Large intestine (tissue), 3 donors: ENCODE data around the gene ETS1. TPM values are rescaled to one million over a fixed set of nuclear protein-coding genes. Genes with fewer than 3 reads are reported as not detected.

ENCODE experiments used
- DNase-seq, 2 donors: peaks; one replicate each; pipeline versions ENCODE4 v3.0.0 to v3.0.0-alpha.2; 2013
- H3K27ac ChIP-seq: one replicate; pipeline ENCODE4 v1.5.1; 2013; ENCODE audit warnings: low read length
- H3K27me3 ChIP-seq: 2 replicates; pipeline ENCODE4 v1.6.1; 2013; ENCODE audit warnings: low read length; ENCODE audit not compliant: control insufficient read depth, insufficient read depth
- H3K36me3 ChIP-seq: 2 replicates; pipeline ENCODE4 v1.6.1; 2013; ENCODE audit warnings: low read length; ENCODE audit not compliant: control insufficient read depth, insufficient read depth
- H3K4me1 ChIP-seq: one replicate; pipeline ENCODE4 v1.6.1; 2013; ENCODE audit warnings: low read length; ENCODE audit not compliant: control insufficient read depth, insufficient read depth
- H3K4me3 ChIP-seq: one replicate; pipeline ENCODE4 v1.5.1; 2013; ENCODE audit warnings: low read length
- H3K9me3 ChIP-seq: one replicate; pipeline ENCODE4 v1.6.1; 2013; ENCODE audit warnings: mild to moderate bottlenecking, low read depth, low read length, moderate library complexity; ENCODE audit not compliant: control insufficient read depth
- WGBS: methylation state at CpG from one replicate; pipeline ENCODE4 v1.1.5; 2013; ENCODE audit warnings: low lambda C conversion rate; ENCODE audit not compliant: insufficient coverage; 5-methylcytosine and 5-hydroxymethylcytosine counted together
- polyA plus RNA-seq: library from polyadenylated mRNA; unstranded; fragments of 120-200 nt; gene quantifications from one replicate; pipeline ENCODE4 v1.2.1, GENCODE V29; 2013

Gene ETS1
- polyA plus RNA-seq, 1 donor, result 40.8 TPM

DNA sequence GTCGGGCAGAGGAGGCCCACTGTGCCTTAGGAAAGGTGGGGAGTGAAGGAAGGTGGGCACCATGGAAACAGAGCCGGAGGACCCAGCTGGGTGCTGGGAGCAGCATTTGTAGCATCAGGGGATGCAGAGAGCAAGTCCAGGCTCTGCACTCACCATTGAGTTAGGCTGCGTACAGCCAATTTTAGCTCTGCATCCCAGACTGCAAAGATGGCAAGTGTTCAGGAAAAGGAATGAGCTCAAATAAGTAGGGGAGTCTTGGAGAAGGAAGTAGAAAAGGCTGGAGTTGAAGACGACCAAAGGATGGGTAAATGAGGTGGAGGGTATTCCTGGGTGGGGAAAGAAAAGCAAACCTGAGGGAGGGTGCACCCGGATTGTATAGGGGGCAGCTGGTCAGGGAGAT, 31.6 kb upstream of the ETS1 start:
- WGBS, result 50% methylated on average over 1 of the region's 5 CpGs
- Histone ChIP-seq H3K4me1 (peaks cover 2% of the 10 kb centered on the region), H3K27me3 (peaks cover 50% of the 10 kb centered on the region), H3K36me3 (no peaks in the 10 kb centered on the region), H3K27ac (no peak overlapping the region), H3K4me3 (no peak overlapping the region), H3K9me3 (no peaks in the 10 kb centered on the region)
- no peak for DNase-seq

DNA sequence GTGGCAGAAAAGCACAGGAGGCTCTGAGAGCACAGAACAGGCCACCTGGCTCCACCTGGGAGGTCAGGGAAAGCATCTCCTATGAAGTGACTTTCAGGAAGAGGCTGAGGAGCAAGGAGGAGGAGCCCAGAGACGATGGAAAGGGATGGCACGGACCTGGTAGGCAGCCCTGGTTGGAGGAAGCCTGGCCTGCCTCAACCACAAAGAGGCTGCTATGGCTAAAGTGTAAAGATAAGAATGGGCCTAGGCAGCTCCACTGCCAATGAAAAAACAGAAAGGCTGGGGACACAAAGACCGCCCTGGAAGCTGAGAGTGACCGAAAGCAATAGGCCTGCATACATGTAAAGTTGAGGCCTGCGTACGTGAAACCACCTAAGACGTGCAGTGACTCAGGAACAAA, 31.2 kb upstream of the ETS1 start:
- Histone ChIP-seq H3K4me1 (peaks cover 2% of the 10 kb centered on the region), H3K27me3 (peaks cover 50% of the 10 kb centered on the region), H3K9me3 (no peaks in the 10 kb centered on the region), H3K27ac (no peak overlapping the region), H3K36me3 (no peaks in the 10 kb centered on the region), H3K4me3 (no peak overlapping the region)
- no peak for DNase-seq
- WGBS, result 100% methylated on average over 1 of the region's 7 CpGs

GRCh38 chr11:128616161-128616560, 28.8 kb upstream of the ETS1 start:
- no CpG with 5 or more reads among the region's 7 CpGs for WGBS
- H3K36me3 ChIP-seq, result no peaks in the 10 kb centered on the region

GRCh38 chr11:128615612-128616011, 28.3 kb upstream of the ETS1 start:
- peaks cover 6% of the 10 kb centered on the region for H3K4me1 ChIP-seq
- no CpG with 5 or more reads among the region's 7 CpGs for WGBS
- no peaks in the 10 kb centered on the region for H3K36me3 ChIP-seq
- H3K9me3 ChIP-seq, result no peaks in the 10 kb centered on the region
- peaks cover 51% of the 10 kb centered on the region for H3K27me3 ChIP-seq
- no peak overlapping the region for H3K4me3 ChIP-seq
- H3K27ac ChIP-seq, result no peak overlapping the region
- DNase-seq, result no peak

More at GRCh38 chr11:128616161-128616560, 28.8 kb upstream of the ETS1 start:
- DNase-seq, result peak in 1 of 2 donors; percentile 12
- H3K27me3 ChIP-seq, result peaks cover 53% of the 10 kb centered on the region
- H3K9me3 ChIP-seq, result no peaks in the 10 kb centered on the region
- no peak overlapping the region for H3K27ac ChIP-seq
- no peak overlapping the region for H3K4me3 ChIP-seq
- peaks cover 3% of the 10 kb centered on the region for H3K4me1 ChIP-seq

DNA sequence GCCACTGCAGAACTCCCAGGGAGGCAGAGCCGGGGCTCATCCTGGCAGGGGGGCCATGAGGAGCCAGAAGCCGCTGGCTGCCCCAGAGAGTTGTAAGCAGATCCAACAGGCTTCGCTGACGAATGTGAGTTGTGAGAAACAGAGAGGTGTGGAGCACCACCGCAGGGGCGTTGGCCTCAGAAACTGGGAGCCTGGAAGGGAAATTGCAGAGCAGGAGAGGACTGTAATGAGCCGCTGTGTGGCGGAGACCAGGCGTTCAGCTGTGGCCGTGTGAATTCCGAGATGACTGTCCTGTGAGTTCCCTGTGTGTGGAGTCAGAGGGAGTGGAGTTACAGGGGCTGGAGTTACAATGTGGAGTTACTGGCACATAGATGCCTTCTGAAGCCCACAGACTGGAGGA, 27.7 kb upstream of the ETS1 start:
- Histone ChIP-seq H3K27ac (no peak overlapping the region), H3K4me3 (no peak overlapping the region), H3K27me3 (peaks cover 46% of the 10 kb centered on the region), H3K9me3 (no peaks in the 10 kb centered on the region), H3K36me3 (no peaks in the 10 kb centered on the region), H3K4me1 (peaks cover 6% of the 10 kb centered on the region)
- no peak for DNase-seq
- WGBS, result 60% methylated on average over 1 of the region's 11 CpGs

DNA sequence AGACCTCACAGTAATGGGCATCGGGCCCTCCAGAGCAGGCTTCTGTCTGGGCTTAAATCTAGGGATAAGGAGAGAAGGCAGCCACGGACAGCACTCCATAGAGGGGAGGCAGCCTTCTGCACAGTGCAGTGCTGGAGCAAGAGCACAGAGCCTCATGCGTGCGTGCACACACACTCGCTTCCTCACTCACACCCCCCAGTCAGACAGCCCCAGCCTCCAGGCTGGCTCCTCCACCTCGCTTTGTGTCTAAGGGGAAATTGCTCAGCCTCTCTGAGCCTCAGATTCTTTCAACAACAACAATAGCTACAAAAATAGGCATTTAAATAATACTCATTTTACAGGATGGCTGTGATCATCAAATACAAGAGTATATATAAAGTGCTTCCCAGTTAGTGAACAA, 26.7 kb upstream of the ETS1 start:
- H3K27me3 ChIP-seq, result peaks cover 45% of the 10 kb centered on the region
- H3K4me1 ChIP-seq, result peaks cover 6% of the 10 kb centered on the region
- DNase-seq, result no peak
- no CpG with 5 or more reads among the region's 6 CpGs for WGBS
- H3K36me3 ChIP-seq, result no peaks in the 10 kb centered on the region
- no peaks in the 10 kb centered on the region for H3K9me3 ChIP-seq
- no peak overlapping the region for H3K4me3 ChIP-seq
- H3K27ac ChIP-seq, result no peak overlapping the region

DNA sequence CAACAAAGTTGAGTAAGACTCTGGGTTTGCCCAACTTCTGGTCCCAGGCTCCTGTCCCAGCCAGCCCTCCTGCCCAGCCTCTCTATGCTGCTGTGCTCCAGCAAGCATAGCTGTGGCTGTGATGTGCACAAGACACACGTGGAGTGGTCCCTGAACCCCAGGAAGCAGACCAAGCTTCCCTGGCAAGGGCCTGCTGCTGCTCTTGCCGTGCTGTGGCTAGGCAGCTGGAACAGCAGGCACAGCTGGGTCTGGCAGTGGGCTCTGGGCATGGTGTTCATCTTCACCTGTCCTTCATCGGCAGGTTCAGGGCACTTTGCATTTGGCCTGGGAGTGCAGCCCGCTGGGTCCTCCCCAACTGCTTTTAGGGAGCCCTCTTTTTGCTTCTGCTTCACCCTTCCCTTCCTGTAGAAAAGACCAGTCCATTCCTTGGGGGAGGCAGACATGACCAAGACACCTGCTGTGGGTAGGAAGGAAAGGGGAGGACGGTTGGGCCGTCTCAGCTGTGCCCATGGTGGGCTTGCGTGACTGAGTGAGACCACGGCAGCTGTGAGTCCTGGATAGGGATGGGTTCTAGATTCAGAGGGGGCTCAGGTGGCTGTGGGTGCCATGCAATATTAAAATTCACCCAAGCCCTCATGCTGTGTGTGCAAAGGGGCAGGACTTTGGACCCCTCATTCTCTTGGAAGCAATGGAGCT, 26.1 kb upstream of the ETS1 start:
- H3K36me3 ChIP-seq, result no peaks in the 10 kb centered on the region
- H3K4me3 ChIP-seq, result no peak overlapping the region
- peaks cover 48% of the 10 kb centered on the region for H3K27me3 ChIP-seq
- peaks cover 6% of the 10 kb centered on the region for H3K4me1 ChIP-seq
- DNase-seq, result no peak
- H3K9me3 ChIP-seq, result no peaks in the 10 kb centered on the region
- no peak overlapping the region for H3K27ac ChIP-seq
- WGBS, result no CpG with 5 or more reads among the region's 8 CpGs

DNA sequence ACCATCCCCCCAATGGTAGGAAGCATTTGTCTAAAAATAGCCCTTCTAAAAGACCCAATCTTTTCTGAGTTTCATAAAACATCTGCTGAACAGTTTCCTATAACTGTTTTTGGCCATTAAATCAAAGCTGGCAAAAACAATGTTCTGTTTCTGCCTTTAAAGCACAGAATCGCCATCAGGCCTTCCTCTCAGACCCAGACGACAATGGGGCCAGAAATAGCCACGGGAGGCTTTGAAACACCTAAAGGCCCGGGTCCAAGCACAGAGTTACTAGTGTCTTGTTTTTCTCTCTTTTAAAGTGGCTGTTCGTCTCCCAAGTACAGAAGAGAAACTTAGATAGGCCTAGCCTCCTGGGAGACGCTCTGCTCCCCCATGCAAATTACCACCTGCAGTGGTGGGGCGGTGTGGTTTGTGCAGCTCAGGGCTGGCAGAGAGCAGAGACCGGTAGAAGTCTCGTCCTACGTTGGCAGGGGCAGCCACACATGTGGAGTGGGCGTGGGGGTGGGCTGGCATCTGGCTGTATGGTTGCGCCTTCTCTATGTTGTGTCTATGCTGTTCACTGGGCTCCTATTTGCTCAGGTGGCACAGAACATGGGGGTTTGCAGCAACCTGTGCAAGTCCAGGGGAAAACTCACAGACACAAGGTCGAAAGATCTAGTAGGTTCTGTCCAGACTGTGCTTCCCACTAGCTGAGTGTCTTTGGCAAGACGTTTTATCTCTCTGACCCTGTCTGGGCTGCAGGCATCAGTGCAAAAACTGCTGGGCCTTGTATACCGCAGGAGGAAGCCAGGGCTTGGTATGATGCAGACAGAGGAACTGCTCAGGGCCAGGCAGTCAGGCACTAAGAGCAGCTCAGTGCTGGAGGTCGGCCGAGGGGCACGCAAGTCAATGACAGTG, 23.6 kb upstream of the ETS1 start:
- peak overlapping the region; percentile 9 for H3K27ac ChIP-seq
- H3K36me3 ChIP-seq, result no peaks in the 10 kb centered on the region
- WGBS, result no CpG with 5 or more reads among the region's 18 CpGs

GRCh38 chr11:128609785-128610184, 22.4 kb upstream of the ETS1 start:
- no peak overlapping the region for H3K4me3 ChIP-seq
- H3K27me3 ChIP-seq, result peaks cover 28% of the 10 kb centered on the region
- H3K27ac ChIP-seq, result no peak overlapping the region
- DNase-seq, result no peak
- H3K36me3 ChIP-seq, result no peaks in the 10 kb centered on the region
- peaks cover 4% of the 10 kb centered on the region for H3K4me1 ChIP-seq
- no CpG with 5 or more reads among the region's 6 CpGs for WGBS
- H3K9me3 ChIP-seq, result no peaks in the 10 kb centered on the region

More for the DNA sequence above, 23.6 kb upstream of the ETS1 start:
- DNase-seq, result no peak
- no peaks in the 10 kb centered on the region for H3K9me3 ChIP-seq
- peaks cover 4% of the 10 kb centered on the region for H3K4me1 ChIP-seq
- no peak overlapping the region for H3K4me3 ChIP-seq
- H3K27me3 ChIP-seq, result peaks cover 38% of the 10 kb centered on the region

DNA sequence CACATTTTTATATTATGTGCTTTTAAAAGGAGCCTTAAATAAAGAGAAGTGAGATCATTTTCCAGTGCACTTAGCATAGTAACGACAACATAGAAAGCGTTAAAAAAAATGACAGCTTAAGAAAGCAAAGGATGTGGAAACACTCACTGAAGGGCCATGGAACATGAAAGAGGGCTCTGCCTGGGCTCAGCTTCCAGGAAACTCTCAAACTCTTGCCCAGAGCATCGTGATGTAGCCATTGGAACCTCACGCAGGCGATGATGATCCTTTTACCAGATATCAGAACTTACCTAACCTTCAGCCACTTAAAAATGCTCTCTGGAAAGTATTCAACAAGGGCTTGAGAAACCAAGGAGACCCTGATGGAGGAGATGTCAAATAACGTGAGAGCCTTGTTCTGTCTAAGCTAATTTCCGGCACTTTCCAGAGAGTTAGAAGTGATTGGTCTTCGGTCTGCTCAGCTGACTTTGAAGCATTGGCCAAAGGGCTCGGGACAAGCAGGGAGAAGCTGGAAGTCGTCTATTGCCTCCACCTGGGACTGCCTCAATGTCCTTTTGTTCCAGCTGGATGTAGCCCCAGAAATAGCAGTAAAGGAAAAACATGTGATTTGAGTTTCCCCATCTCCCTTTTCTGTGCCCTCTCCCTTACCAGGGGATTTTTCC, 21.5 kb upstream of the ETS1 start:
- H3K4me1 ChIP-seq, result peaks cover 4% of the 10 kb centered on the region
- WGBS, result 100% methylated on average over 2 of the region's 10 CpGs
- no peak overlapping the region for H3K27ac ChIP-seq

More for the DNA sequence above, 21.5 kb upstream of the ETS1 start:
- Histone ChIP-seq H3K27me3 (peaks cover 26% of the 10 kb centered on the region), H3K9me3 (no peaks in the 10 kb centered on the region), H3K4me3 (no peak overlapping the region), H3K36me3 (no peaks in the 10 kb centered on the region)
- DNase-seq, result no peak
